ENCODE data around the gene SH2D4B.

GRCh38 chr10:80590585-80591125 is 53.0 kb downstream of the SH2D4B start:
- TF ChIP-seq CTCF (IDR thresholded peaks at IDR 0.05; ENCODE audit: poor library complexity, severe bottlenecking), result no peak
- no peak for TF ChIP-seq POLR2AphosphoS5 (IDR thresholded peaks at IDR 0.05)
